Pancreas (tissue), 10 donors: Measurements from ENCODE around the gene CD226. TPM values are rescaled to one million over a fixed set of nuclear protein-coding genes. Genes with fewer than 3 reads are reported as not detected.
"Not testable (repeated sequence)": the region's sequence is repeated elsewhere in the genome, so short reads cannot be mapped to it uniquely, and the experiment has no call there.

ENCODE experiments used
- ATAC-seq, 4 donors: fragments of 200-7000 bp; cut with Tn5 transposase; one replicate each; pipeline versions ENCODE4 v1.8.0 to v1.9.1; 2020; ENCODE audit warnings: mild to moderate bottlenecking in 4 of 4, moderate library complexity in 4 of 4
- DNase-seq, 6 donors: peaks; one replicate each; pipeline ENCODE4 v3.0.0-alpha.2; 2020
- FAIRE-seq: peaks from 2 replicates; lab custom pipeline; 2012; peaks lifted over from hg19 to GRCh38; lab: Jason Lieb, UNC
- H3K27ac ChIP-seq, 4 donors: fragments of 200-600 bp; sonication (generic); 1 replicate in 3 of 4; 2 replicates in 1 of 4; pipeline versions ENCODE4 v1.5.0 to v1.8.0; 2020
- H3K27me3 ChIP-seq, 4 donors: fragments of 200-600 bp; one replicate each; pipeline ENCODE4 v1.8.0; 2021
- H3K36me3 ChIP-seq, 3 donors: fragments of 200-600 bp; sonication (generic) in 1 of 3; one replicate each; pipeline versions ENCODE4 v1.5.0 to v1.8.0; 2020 to 2021
- H3K4me1 ChIP-seq, 3 donors: fragments of 200-600 bp; one replicate each; pipeline ENCODE4 v1.8.0; 2021
- H3K4me3 ChIP-seq, 4 donors: fragments of 200-600 bp; sonication (generic) in 2 of 4; one replicate each; pipeline versions ENCODE4 v1.5.0 to v1.8.0; 2020 to 2021
- H3K9me3 ChIP-seq, 4 donors: fragments of 200-600 bp; one replicate each; pipeline ENCODE4 v1.8.0; 2021
- WGBS, 2 donors: extraction: QIAGEN DNeasy Blood & Tissue Kit; methylation state at CpG; one replicate each; pipeline ENCODE4 v1.1.7; 2013; 5-methylcytosine and 5-hydroxymethylcytosine counted together
- intact Hi-C, 3 donors: fragments of 100-400 bp; cut with DNase I; formaldehyde crosslinking; loops; one replicate each; pipeline versions ENCODE4 v1.11.1 to v1.14.2; 2022
- polyA plus RNA-seq, 2 donors: library from polyadenylated mRNA; stranded (reverse); fragments of 200-250 nt; gene quantifications; one replicate each; pipeline ENCODE4 v1.2.3, GENCODE V29; 2013
- total RNA-seq, 6 donors: library from RNA; stranded (reverse); fragmentation: NEBNext Ultra II Directional in 4 of 6; extraction: Animal tissue kit (Norgen Biotek cat#: 25700) in 4 of 6; gene quantifications; one replicate each; pipeline versions ENCODE4 v1.2.1 to v1.2.4, GENCODE V29; 2021 to 2023
- TF ChIP-seq, protein P1 (sequence below), 4 donors: fragments of 200-600 bp; sonication (generic) in 3 of 4; IDR thresholded peaks; one replicate each; pipeline versions ENCODE4 v1.5.0 to v1.8.0; 2021; ENCODE audit warnings: antibody characterized with exemption in 4 of 4
- donor health status: healthy with polysubstance abuse.
- donor health status: DM: no; HTN: no; CAD: no; lungs with moderate emphysema.
- donor health status: DM: no; HTN: no; CAD: no.
- donor health status: control.
- donor health status: control.
- donor health status: Bipolar disorder and iron deficiency.
- donor health status: DM: yes; HTN: yes; CAD: no.
- donor health status: DM: no; HTN: no; CAD: no.
- donor health status: DM: no; HTN: no; CAD: no.
- donor health status: DM: yes; HTN: yes; CAD: no.

The CD226 gene
- total and polyA plus RNA-seq, 8 donors, result 0.07 to 1.1 (median 0.38) TPM

- ATAC-seq, result no peak
- no peak overlapping the region for H3K4me3 ChIP-seq
- TF ChIP-seq, protein P1, sequence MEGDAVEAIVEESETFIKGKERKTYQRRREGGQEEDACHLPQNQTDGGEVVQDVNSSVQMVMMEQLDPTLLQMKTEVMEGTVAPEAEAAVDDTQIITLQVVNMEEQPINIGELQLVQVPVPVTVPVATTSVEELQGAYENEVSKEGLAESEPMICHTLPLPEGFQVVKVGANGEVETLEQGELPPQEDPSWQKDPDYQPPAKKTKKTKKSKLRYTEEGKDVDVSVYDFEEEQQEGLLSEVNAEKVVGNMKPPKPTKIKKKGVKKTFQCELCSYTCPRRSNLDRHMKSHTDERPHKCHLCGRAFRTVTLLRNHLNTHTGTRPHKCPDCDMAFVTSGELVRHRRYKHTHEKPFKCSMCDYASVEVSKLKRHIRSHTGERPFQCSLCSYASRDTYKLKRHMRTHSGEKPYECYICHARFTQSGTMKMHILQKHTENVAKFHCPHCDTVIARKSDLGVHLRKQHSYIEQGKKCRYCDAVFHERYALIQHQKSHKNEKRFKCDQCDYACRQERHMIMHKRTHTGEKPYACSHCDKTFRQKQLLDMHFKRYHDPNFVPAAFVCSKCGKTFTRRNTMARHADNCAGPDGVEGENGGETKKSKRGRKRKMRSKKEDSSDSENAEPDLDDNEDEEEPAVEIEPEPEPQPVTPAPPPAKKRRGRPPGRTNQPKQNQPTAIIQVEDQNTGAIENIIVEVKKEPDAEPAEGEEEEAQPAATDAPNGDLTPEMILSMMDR (IDR thresholded peaks at IDR 0.05), result no peak
- no peak for DNase-seq
- intact Hi-C loops, result no loop called here
- H3K27me3 ChIP-seq, result no peaks in the 10 kb centered on the region
- H3K9me3 ChIP-seq, result no peaks in the 10 kb centered on the region
- WGBS, 2 donors, result 74 to 77% methylated on average over 3 of the region's 3 CpGs
- H3K27ac ChIP-seq, result no peak overlapping the region
- no peaks in the 10 kb centered on the region for H3K4me1 ChIP-seq
- H3K36me3 ChIP-seq, result no peaks in the 10 kb centered on the region
- no peak for FAIRE-seq
Observed at GRCh38 chr18:69916412-69916811, 31.3 kb downstream of the CD226 start.

DNA sequence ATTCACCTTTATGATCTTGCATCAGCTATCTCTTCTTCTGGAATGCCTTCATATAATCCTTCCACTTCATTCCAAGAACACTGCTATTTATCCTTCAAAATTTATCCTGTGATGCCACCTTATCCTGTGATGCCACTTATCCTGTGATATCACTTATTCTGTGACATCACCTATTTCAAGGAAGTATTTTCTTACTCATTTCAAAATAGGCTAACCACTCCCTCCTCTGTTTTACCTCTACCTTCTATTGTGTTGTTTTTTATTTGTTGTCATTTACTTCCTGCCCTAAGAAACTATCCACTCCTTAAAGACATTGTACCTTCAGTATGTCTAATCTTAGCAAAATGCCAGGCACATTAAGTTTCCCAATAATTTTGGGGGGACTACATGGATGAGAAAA is 38.8 kb downstream of the CD226 start:
- Histone ChIP-seq H3K36me3 (no peaks in the 10 kb centered on the region), H3K27ac (no peak overlapping the region), H3K4me3 (no peak overlapping the region), H3K4me1 (no peaks in the 10 kb centered on the region), H3K9me3 (no peaks in the 10 kb centered on the region), H3K27me3 (no peaks in the 10 kb centered on the region)
- DNase-seq, result no peak
- ATAC-seq, result no peak
- TF ChIP-seq, protein P1 (IDR thresholded peaks at IDR 0.05), result no peak
- FAIRE-seq, result no peak
- intact Hi-C loops, result no loop called here

DNA sequence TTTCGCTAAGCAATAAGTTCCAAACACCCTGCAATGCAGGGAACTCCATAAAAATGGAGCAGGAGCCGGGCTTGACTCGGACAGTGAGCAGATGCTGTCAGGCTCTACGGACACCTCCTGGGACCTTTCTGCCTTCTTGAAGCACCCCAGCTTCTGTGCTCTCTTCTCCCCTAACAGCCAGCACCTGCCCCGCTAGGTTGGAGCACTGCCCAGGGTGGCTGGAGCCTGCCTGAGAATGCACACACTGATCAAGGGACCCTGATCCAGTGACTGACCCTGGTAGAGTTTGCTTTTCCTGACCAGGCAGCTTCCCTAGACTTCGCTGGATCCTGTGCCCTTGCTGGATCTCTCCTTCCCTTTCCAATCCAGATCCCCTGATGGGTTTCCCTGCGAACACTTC is 40.9 kb downstream of the CD226 start:
- 92% methylated on average over 7 of the region's 7 CpGs for WGBS, 2 donors
- intact Hi-C loops, result no loop called here
- no peak for ATAC-seq
- no peaks in the 10 kb centered on the region for H3K27me3 ChIP-seq
- no peak for DNase-seq
- FAIRE-seq, result no peak
- H3K4me1 ChIP-seq, result no peaks in the 10 kb centered on the region
- TF ChIP-seq, protein P1 (IDR thresholded peaks at IDR 0.05), result no peak
- no peaks in the 10 kb centered on the region for H3K9me3 ChIP-seq
- no peak overlapping the region for H3K4me3 ChIP-seq
- no peak overlapping the region for H3K27ac ChIP-seq
- H3K36me3 ChIP-seq, result no peaks in the 10 kb centered on the region

- ATAC-seq (no peak), FAIRE-seq (no peak), DNase-seq (no peak)
- Histone ChIP-seq H3K9me3 (no peaks in the 10 kb centered on the region), H3K27me3 (no peaks in the 10 kb centered on the region), H3K4me3 (no peak overlapping the region), H3K36me3 (no peaks in the 10 kb centered on the region), H3K4me1 (no peaks in the 10 kb centered on the region), H3K27ac (no peak overlapping the region)
- 88 to 90% methylated on average over 2 of the region's 2 CpGs for WGBS, 2 donors
- TF ChIP-seq, protein P1 (IDR thresholded peaks at IDR 0.05), result no peak
- intact Hi-C loops, result no loop called here
Observed at GRCh38 chr18:69900941-69901340, 46.7 kb downstream of the CD226 start.

DNA sequence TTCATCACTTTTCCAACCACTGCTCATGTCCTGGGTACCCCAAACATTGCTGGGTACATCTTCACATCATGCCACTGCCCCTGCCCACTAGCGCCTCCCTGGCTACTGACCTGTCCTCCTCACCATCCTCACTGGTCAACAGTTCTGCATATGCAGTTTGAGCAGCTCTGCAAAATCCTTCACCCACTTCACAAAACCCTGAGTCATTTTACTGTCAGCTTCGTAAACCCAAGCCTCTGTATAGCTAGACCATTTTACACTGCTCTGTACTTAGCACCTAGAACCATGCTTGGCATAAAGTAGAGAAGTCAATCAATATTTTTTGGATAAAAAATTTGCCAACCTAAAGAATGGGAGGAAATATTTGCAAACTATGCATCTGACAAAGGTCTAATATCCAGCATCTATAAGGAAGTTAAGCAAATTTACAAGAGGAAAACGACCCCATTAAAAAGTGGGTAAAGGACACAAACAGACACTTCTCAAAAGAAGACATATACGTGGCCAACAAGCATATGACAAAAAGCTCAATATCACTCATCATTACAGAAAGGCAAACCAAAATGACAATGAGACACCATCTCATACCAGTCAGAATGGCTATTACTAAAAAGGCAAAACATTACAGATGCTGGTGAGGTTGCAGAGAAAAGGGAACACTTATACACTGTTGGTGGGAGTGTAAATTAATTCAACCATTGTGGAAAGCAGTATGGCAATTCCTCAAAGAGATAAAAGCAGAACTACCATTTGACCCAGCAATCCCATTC is 48.3 kb downstream of the CD226 start:
- H3K27me3 ChIP-seq, H3K9me3 ChIP-seq, intact Hi-C loops, H3K4me1 ChIP-seq, FAIRE-seq, ATAC-seq, H3K4me3 ChIP-seq, H3K27ac ChIP-seq, H3K36me3 ChIP-seq, DNase-seq: not testable (repeated sequence)
- 79 to 84% methylated on average over 4 of the region's 4 CpGs for WGBS, 2 donors
